ENCODE measurements around the gene SNAP29. TPM values are rescaled to one million over a fixed set of nuclear protein-coding genes. Genes with fewer than 3 reads are reported as not detected.

The SNAP29 gene
- total and polyA plus RNA-seq, 12 donors: 9.9 to 43.6 (median 26.1) TPM

DNA sequence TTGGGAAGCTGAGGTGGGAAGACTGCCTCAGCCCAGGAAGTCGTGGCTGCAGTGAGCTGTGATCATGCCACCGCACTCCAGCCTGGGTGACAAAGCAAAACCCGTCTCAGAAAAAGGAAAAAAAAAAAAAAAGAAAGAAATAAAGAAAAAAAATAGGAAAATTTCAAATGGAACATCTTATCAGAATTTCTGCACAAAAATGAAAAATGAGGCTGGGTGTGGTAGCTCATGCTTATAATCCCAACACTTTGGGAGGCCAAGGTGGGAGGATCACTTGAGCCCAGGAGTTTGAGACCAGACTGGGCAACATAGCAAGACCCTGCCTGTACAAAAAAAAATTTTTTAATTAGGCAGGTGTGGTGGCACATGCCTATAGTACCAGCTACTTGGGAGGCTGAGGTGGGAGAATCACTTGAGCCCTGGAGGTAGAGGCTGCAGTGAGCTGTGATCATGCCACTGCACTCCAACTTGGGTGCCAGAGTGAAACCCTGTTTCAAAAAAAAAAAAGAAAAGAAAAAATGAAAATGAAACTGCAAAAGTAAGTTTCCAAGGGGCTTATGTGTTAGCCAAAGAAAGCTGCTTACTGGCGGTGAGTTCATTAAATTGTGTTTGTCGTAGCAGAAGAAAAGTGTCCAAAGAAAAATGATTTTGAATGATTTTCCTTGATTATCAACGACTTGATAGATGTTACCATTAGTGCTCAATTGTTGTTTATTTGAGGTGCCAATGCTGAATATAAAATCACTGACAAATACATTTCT, 50.9 kb downstream of the SNAP29 start:
- DNase-seq: no peak
- WGBS, 2 donors: 82 to 91% methylated on average over 6 of the region's 6 CpGs
- Histone ChIP-seq H3K36me3 (no peaks in the 10 kb centered on the region), H3K27me3 (no peaks in the 10 kb centered on the region), H3K4me1 (peaks cover 0 to 7% (median 0%) of the 10 kb centered on the region in 9 donors), H3K4me3 (no peak overlapping the region), H3K9me3 (no peaks in the 10 kb centered on the region), H3K27ac (no peak overlapping the region)
- no peak for ATAC-seq
- intact Hi-C loops (cut with DNase I): loop anchor here in 5 of 10 donors (10.0 kb wide), 5 partner anchors 45 to 105 kb away; partner anchors contain the start of genes LZTR1 (in 2 of the 5), AIFM3 (in 1 of the 5), P2RX6 (in 1 of the 5) and THAP7 (in 1 of the 5)
- TF ChIP-seq, protein P1, sequence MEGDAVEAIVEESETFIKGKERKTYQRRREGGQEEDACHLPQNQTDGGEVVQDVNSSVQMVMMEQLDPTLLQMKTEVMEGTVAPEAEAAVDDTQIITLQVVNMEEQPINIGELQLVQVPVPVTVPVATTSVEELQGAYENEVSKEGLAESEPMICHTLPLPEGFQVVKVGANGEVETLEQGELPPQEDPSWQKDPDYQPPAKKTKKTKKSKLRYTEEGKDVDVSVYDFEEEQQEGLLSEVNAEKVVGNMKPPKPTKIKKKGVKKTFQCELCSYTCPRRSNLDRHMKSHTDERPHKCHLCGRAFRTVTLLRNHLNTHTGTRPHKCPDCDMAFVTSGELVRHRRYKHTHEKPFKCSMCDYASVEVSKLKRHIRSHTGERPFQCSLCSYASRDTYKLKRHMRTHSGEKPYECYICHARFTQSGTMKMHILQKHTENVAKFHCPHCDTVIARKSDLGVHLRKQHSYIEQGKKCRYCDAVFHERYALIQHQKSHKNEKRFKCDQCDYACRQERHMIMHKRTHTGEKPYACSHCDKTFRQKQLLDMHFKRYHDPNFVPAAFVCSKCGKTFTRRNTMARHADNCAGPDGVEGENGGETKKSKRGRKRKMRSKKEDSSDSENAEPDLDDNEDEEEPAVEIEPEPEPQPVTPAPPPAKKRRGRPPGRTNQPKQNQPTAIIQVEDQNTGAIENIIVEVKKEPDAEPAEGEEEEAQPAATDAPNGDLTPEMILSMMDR (IDR thresholded peaks at IDR 0.05): no peak

DNA sequence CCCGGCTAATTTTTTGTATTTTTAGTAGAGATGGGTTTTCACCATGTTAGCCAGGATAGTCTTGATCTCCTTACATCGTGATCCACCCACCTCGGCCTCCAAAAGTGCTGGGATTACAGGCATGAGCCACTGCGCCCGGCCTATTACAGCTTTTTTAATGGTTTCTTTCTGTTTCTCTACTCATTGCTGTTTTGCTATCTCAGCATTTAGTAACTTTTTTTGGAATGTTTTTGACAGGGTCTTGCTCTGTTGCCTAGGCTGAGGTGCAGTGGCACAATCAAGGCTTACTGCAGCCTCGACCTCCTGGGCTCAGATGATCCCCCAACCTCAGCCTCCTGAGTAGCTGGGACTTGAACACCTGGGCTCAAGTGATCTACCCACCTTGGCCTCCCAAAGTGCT, 53.7 kb downstream of the SNAP29 start:
- no peak overlapping the region for H3K27ac ChIP-seq
- H3K9me3 ChIP-seq: no peaks in the 10 kb centered on the region
- peaks cover 0 to 9% (median 4%) of the 10 kb centered on the region in 9 donors for H3K4me1 ChIP-seq
- H3K36me3 ChIP-seq: no peaks in the 10 kb centered on the region
- no peaks in the 10 kb centered on the region for H3K27me3 ChIP-seq
- H3K4me3 ChIP-seq: no peak overlapping the region
- no peak for ATAC-seq
- WGBS, 2 donors: 89 to 90% methylated on average over 6 of the region's 6 CpGs
- TF ChIP-seq, protein P1 (IDR thresholded peaks at IDR 0.05): no peak
- DNase-seq: no peak
- intact Hi-C loops (cut with DNase I): loop anchor here in 5 of 10 donors (10.0 kb wide), 5 partner anchors 48 to 102 kb away; partner anchors contain the start of genes LZTR1 (in 2 of the 5), AIFM3 (in 1 of the 5), P2RX6 (in 1 of the 5) and THAP7 (in 1 of the 5)

DNA sequence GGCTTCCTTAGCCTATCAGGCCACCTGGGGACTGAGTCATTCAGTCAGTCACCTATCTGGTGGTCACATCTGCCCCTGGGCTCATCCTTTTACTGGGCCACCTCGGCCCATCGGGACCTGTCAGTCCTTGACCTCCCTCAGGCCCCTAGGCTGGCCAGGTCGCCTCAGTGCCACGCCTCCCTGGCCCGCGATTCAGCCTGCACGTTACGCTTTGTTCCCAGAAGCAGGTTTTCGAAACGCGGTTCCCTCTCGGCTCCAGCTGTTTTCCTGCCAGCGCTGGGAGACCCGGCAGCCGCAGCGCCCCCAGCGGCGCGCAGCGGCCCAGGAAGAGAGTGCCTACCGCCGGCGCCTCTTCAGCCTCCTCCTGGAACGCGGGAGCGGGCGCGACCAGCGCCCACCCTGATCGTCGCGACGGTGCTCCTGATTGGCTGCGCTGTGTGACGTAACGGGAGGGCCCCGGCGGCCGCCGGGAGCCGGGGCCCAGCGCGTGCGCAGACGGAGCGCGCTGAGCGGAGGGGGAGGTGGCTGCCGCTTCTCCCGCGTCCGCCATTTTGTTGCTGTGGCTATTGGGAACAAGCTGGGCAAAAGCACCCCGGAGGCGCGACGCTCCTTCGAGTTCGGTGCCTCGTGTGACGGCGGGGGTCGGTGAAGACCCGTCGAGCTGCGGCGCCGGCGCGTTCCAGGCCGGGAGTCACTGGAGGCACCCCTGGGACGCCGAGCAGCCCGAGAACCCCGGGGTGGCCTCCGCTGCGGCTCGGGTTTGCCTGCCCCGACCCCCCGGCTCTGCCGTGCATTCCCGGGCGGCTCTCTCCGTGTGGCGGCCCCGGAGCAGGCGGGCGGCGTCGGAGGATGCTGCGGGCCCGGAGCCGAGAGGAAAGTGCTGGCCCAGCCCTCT, 58.4 kb downstream of the SNAP29 start, which contains the start of gene CRKL:
Gene CRKL (plus strand): TSS at position 492 of the 895 bp plus-strand sequence. CDS start 528 bp downstream, outside the sequence.
- 0% methylated on average over 92 of the region's 92 CpGs for WGBS, 2 donors
- H3K4me1 ChIP-seq: peaks cover 6 to 41% (median 35%) of the 10 kb centered on the region in 9 donors
- H3K4me3 ChIP-seq: peak within 1 kb of the TSS; percentile 66 to 99 (median 90)
- TF ChIP-seq, protein P1 (IDR thresholded peaks at IDR 0.05): peak; percentile 87 to 99 (median 96)
- DNase-seq (peak; percentile 97 to 98), ATAC-seq (peak; percentile 99 to 100 (median 100))
- H3K9me3 ChIP-seq: no peaks in the 10 kb centered on the region
- no peaks in the 10 kb centered on the region for H3K27me3 ChIP-seq
- H3K27ac ChIP-seq: peak within 1 kb of the TSS; percentile 77 to 99 (median 96)
- intact Hi-C loops (cut with DNase I): loop anchor here in 7 of 10 donors (1.0 to 10.0 kb wide), 9 partner anchors 32 to 98 kb away; partner anchors contain the start of genes LZTR1 (in 3 of the 7), AIFM3 (in 1 of the 7), P2RX6 (in 1 of the 7) and PI4KA (in 1 of the 7)
- no peaks in the 10 kb centered on the region for H3K36me3 ChIP-seq

Data from heart right ventricle (tissue), 16 donors.